Stimulated activated CD8-positive, alpha-beta memory T cell treated with anti-CD3 and anti-CD28 coated beads, Interleukin-15, amount 100 ng/mL, for 4 hours (primary cell): ENCODE results near the gene GDAP1L1.

Experiments used
- DNase-seq, 2 donors: peaks; one replicate each; pipeline ENCODE4 v3.0.0-alpha.2; 2020; ENCODE audit warnings: low read depth in 2 of 2

Gene GDAP1L1

GRCh38 chr20:44247131-44247571 is at the start of gene GDAP1L1:
TSS of gene GDAP1L1 (plus strand) at chr20:44247308. CDS start at chr20:44247335, 27 bp downstream.
- no peak for DNase-seq

- DNase-seq = no peak
Measured at GRCh38 chr20:44198872-44199271, 48.2 kb upstream of the GDAP1L1 start.

GRCh38 chr20:44199877-44200276 is 47.2 kb upstream of the GDAP1L1 start:
- DNase-seq = no peak

DNA sequence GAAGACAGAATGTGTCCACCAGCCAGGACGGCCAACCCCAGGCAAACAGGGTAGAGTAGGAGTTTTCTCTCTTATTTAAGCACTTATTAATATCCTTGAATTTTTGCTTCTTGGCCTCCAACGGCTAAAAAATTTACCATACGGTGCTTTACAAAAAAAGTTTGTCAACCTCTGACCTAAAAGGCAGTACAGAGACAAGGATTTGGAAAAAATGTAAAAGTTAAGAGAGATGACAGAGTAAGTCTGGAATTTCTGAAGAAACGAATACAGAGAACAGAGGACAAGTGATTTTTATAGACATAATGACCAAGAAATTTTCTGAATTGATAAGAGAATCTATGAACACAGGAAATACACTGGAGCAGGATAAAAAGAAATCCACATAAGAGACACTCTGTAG is 46.7 kb upstream of the GDAP1L1 start:
- no peak for DNase-seq

DNA sequence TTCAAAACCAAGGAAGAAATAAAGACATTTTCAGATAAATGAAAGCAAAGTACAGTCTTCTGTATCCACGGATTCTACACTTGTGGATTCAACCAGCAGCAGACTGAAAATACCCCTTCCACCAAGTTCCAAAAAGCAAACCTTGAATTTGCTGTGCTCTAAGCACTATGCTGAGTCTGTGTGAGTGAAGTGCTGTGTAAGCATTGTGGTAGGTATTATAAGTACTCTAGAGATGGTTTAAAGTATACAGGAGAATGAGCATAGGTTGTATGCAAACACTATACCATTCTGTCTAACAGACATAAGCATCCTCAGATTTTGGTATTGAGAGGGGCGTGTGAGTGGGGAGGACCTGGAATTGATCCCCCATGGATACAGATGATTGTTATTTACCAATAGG is 46.1 kb upstream of the GDAP1L1 start:
- no peak for DNase-seq

GRCh38 chr20:44203161-44203560 is 43.9 kb upstream of the GDAP1L1 start:
- no peak for DNase-seq

GRCh38 chr20:44204156-44204831 is 42.8 kb upstream of the GDAP1L1 start:
- no peak for DNase-seq

DNA sequence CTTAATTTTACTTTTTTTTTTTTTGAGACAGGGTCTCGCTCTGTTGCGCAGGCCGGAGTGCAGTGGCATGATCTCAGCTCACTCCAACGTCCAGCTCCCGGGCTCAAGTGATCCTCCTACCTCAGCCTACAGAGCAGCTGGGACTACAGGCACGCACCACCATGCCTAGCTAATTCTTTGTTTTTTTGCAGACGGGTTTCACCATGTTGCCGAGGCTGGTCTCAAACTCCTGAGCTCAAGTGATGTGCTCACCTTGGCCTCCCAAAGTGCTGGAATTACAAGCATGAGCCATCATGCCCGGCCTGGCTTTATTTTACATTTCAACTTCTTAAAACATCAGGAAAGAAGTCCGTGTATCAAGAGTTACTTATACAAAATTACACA is 42.3 kb upstream of the GDAP1L1 start:
- no peak for DNase-seq

GRCh38 chr20:44206132-44206531 is 41.0 kb upstream of the GDAP1L1 start:
- DNase-seq = no peak

DNA sequence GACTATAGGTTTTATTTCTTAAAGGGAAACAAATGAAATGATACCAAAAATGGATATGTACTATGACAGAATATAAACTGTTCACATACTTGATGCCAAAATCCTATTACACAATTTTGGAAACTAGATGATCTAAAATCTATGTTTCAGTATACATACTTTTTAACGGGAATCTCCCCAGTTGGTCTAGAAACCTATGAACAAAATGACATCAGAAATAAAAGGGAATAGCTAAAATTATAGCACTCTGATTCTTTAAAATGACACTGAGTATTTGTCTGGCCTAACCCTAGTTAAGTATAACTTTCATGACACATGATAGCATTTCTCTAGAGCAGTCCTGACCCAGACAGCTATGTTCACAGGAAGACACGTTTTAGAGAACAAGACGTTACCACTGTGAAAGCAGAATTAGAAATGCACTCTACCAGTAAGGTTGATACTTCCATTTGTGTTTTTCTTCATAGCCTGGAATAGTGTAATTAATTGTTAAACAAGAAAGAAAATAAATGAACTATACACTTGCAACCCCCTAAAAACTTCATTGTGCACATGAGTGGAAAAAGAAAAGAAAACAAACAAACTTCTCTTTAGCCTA is 39.9 kb upstream of the GDAP1L1 start:
- no peak for DNase-seq

DNA sequence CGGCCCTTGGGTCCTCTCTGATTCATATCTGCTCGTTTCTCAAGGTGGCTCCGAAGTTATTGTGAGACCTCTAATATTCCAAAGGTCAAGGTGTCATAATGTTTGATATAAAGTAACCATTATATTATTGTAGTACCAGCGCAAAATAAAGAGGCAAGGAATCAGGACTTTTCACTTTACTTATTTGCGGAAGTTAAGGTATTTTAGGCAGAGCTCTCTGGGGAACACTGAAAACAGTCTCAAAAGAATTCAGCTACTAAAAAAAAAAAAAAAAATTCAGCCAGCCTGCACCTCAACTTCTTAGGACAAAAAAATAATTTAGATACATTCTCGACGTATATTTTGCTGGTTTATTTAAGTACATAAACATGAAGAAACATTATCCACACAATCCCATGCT is 38.9 kb upstream of the GDAP1L1 start:
- DNase-seq = no peak

DNA sequence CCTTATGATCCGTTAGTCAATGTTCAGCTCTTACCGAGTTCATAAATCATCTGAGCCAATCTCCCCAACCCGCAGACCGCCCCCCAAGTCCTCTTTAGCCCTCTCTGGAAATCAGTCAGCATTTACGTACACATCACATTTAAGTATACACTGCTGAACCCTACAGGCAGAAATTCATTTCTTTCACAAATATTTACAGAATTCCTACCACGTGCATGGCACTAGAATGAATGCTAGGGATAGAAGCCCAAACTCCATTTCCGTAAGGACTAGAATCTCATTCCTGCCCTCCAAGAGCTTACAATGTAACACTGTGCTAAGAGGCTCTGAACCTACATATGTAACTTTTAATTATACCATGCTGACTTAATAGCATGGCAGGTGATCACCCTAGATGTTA is 38.3 kb upstream of the GDAP1L1 start:
- no peak for DNase-seq

DNA sequence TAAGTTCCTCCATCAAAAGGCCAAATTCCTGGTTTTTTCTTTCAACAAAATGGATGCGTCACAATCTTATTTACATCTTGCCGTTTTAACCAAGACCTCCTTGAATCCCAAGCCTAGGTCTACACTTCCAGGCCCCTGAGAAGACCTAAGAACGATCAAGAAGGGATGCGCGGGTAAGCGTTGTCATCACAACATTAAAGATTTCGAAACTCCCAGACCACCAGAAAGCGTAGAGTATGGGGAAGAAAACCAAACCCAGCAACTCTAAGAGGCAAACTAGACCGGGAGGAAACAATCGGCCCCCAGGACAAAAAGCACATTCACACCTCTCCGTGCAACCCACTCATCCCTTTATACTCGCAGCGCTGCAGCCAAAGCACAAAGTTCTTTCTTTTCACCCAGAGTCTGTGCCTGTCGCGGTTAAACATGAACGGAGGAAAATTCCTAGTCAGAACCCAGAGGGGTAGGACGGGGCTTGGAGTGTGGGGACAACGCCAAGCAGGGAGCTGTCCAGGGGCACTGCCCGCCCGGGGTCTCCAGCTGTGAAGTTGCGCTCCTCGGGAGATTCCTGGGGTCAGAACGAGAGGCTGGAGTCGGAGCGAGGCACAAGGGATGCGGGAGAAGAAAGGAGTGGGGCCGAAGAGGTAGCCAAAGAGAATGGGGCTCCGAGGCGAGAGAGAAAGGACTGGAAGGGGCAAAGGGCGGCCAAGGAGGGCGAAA is 37.3 kb upstream of the GDAP1L1 start:
- no peak for DNase-seq

DNA sequence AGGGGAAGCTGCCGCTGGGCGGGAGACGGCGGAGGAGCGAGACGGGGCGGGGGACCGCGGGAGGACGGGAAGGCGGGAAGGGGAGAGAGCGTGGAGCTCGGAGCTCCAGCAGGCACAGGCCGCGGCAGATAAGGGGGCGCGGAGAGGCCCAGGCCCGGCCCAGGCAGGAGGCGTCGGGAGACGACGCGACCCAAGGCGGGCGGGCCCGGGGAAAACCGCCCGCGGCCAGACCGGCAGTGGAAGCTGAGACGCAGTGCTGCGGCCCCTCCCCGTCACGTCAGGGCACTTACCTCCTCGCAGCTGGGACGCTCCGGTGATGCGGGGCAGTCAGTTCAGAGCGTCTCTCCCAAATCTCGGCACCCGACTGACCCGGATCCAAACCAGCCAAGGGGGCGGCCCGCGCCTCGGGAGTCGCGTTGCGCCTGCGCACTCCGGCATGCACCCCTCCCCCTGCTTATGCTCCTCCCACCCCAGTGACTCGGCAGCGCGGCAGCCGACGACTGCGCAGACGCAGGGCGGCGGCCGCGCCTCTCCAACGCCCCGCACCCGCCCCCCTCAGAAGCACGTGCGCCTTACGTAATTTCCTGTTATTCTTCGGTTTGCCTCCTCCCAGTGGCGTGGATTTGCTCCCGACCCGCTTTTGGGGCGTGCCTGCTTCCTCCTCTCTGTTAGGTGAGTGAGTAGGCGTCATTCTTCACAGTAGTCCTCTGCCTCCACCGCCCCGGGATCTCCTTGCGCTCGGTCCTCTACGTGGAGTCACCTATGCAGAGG is 36.5 kb upstream of the GDAP1L1 start, which contains the start of gene OSER1:
Gene OSER1, minus strand, starts transcription at position 366 of the 771 bp plus-strand sequence. CDS start 3,814 bp downstream, outside the sequence.
- DNase-seq = peak; percentile 93 to 96

DNA sequence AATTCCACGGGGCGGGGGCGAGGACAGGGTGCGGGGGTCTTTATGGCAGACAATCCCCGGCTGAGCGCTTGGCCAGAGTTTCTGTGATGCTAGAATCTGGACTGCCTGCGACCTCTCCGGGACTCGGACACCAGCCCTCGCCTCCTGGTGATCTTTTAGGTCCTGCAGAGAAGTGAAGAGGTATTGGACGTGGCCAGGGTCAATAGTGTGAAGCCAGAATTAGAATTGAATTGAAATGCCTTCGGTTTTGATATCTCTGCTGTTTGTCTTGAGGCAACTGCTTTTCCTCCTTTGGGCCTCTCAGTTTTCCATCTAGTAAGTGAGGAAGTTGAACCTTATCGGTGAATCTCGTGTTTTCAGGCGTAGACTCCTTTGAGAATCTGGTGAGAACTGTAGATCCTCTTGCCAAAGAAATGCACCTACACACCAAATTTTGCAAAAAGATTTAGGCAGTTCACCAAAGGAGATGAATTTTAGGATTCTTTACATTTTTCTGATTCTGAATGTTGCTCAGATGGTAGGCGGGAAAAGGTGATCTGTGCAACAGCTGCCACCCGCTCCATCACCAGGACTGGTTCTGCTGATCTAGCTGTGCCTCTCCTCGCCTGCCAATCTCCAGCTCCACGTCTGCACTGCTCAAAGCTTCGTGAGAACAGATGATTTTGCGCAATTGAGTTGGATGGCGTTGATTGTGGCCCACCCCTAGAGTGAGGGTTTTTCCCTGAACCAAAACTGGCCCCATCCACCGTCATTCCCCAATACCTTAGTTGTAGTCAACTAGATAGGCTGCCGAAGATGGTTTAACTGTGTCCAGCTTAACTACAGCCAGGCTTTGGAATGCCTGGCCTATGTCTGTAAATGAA is 35.7 kb upstream of the GDAP1L1 start:
- DNase-seq = no peak

GRCh38 chr20:44212792-44213191 is 34.3 kb upstream of the GDAP1L1 start:
- DNase-seq = no peak

DNA sequence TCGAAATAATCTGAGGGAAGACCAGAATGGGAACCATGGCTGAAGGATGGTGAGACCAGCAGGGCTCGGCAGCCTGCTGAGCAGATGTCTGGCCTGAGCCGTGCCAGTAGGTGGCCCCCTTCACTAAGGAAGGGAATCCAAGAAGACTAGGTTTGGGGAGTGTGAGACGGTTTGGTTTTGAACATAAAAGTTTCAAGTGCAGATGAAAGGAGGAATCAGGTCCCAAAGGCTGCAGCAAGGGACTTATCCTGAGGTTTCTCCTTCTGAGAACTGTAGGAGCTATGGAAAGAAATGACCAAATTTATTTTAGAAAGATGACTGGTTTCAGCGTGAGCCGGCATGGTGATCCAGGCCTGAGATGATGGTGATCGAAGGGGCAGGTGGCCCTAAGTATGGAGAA is 32.0 kb upstream of the GDAP1L1 start:
- peak; percentile 38 to 48 for DNase-seq

- no peak for DNase-seq
Measured at GRCh38 chr20:44217342-44218092, 29.6 kb upstream of the GDAP1L1 start.

DNA sequence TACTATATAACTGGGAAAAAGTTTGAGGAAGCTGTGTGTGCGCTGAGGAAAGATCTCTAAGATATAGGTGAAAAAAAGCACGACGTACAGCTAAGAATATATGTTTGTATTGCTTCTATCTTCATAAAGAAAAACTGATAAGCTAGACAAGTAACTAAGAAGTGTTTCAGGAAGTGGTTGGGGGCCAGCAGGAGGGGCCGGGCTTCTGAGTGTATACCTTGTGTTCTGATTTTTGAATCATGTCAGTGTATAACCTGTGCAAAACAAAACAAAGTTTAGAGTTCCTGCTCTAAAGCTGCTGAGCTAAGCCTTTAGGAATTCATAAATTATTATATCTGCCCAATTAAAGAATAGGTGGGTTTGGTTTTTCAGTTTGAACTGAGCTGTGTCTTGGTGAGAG is 28.7 kb upstream of the GDAP1L1 start:
- DNase-seq = no peak

DNA sequence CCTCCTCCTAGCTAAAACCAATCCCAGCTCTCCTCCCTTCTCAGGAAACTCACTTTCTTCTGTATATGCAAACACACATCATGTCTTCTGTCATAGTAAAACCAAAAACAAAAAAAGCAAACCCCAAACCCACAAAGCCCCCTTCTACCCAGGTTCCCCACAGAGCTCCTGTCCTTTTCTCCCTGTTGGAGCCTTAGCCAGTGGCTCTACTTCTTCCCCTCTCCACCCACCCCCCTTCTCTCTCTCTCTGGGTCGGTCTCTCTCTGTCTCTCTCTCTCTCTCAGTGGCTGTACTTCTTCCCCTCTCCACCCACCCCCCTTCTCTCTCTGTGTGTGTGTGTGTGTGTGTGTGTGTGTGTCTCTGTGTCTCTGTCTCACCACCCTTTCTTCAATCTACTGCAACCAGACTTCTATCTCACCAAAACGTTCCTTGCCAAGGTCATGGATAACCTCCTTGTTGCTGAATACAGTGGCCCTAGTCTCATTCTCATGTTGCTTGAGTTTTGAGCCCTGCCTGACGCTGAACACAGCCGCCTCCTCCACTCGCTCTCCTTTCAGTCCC is 27.9 kb upstream of the GDAP1L1 start:
- DNase-seq = no peak
